ENCODE results near the gene FGF4.

The FGF4 gene

DNA sequence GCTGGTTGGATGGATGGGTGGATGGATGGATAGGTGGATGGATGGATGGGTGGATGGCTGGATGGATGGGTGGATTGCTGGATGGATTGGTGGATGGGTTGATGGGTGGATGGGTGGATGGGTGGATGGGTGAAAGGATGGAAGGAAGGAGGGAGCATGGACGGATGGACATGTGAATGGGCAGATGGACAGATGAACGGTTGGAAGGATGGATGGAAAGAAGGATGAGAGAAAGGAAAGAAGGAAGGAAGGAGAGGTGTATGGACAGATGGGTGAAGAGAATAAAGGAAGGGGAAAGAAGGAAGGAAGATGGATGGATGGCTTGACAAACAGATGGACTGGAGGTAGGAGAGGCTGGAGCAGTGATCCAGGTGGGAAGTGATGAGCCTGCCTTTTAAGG is 38.7 kb upstream of the FGF4 start:
- H4K20me1 ChIP-seq (ENCODE audit: insufficient read depth, low read length): no peaks in the 10 kb centered on the region
- TF ChIP-seq, protein P1, sequence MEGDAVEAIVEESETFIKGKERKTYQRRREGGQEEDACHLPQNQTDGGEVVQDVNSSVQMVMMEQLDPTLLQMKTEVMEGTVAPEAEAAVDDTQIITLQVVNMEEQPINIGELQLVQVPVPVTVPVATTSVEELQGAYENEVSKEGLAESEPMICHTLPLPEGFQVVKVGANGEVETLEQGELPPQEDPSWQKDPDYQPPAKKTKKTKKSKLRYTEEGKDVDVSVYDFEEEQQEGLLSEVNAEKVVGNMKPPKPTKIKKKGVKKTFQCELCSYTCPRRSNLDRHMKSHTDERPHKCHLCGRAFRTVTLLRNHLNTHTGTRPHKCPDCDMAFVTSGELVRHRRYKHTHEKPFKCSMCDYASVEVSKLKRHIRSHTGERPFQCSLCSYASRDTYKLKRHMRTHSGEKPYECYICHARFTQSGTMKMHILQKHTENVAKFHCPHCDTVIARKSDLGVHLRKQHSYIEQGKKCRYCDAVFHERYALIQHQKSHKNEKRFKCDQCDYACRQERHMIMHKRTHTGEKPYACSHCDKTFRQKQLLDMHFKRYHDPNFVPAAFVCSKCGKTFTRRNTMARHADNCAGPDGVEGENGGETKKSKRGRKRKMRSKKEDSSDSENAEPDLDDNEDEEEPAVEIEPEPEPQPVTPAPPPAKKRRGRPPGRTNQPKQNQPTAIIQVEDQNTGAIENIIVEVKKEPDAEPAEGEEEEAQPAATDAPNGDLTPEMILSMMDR (IDR thresholded peaks at IDR 0.05; ENCODE audit: borderline replicate concordance, extremely low read depth, low read length, poor library complexity, severe bottlenecking): no peak
- TF ChIP-seq EZH2 (IDR thresholded peaks at IDR 0.05; ENCODE audit: borderline replicate concordance, low read depth, low read length, severe bottlenecking): no peak

DNA sequence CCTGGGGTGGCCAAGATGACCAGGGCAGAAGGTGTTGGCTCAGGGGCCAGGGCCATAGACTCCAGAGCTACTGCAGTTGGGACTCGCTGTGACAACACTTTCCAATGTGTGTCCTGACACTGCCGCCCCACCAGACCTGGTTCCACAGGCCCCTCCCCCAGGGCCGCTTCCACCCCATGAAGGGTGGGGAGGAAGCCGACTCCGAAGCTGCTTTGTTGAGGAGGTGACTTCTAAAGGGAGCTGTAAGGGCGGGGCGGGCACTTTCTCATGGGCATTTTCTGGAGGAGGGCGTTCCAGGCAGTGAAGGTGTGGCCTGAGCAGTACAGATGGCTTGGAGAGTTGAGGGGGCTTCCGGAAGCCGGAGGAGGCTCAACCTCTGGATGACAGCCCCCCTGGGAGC is 37.8 kb upstream of the FGF4 start:
- Histone ChIP-seq H3K27me3 (ENCODE audit: insufficient read depth, low read length, poor library complexity) (no peaks in the 10 kb centered on the region), H3K9ac (ENCODE audit: low read depth, low read length) (no peak overlapping the region), H3K4me2 (ENCODE audit: insufficient read depth, low read length) (no peak overlapping the region), H3K27ac (ENCODE audit: low read length) (no peak overlapping the region), H3K9me3 (ENCODE audit: insufficient read depth, low read length, severe bottlenecking) (no peaks in the 10 kb centered on the region), H4K20me1 (ENCODE audit: insufficient read depth, low read length) (no peaks in the 10 kb centered on the region), H3K36me3 (ENCODE audit: insufficient read depth, low read length) (no peaks in the 10 kb centered on the region), H3K4me1 (ENCODE audit: insufficient read depth, low read length) (no peaks in the 10 kb centered on the region), H3K4me3 (ENCODE audit: low read depth in 1 of 2, low read length in 2 of 2) (no peak overlapping the region), H2AFZ (ENCODE audit: low read depth, low read length) (no peak overlapping the region), H3K79me2 (ENCODE audit: insufficient read depth, low read length) (no peaks in the 10 kb centered on the region)
- ATAC-seq (ENCODE audit: insufficient read depth, low read depth) (no peak), DNase-seq (no peak)
- TF ChIP-seq, protein P1 (IDR thresholded peaks at IDR 0.05; ENCODE audit: borderline replicate concordance, extremely low read depth, low read length, poor library complexity, severe bottlenecking): no peak
- TF ChIP-seq EZH2 (IDR thresholded peaks at IDR 0.05; ENCODE audit: borderline replicate concordance, low read depth, low read length, severe bottlenecking): no peak

More for the DNA sequence above, 38.7 kb upstream of the FGF4 start:
- Histone ChIP-seq H3K27ac (ENCODE audit: low read length) (no peak overlapping the region), H2AFZ (ENCODE audit: low read depth, low read length) (no peak overlapping the region), H3K4me1 (ENCODE audit: insufficient read depth, low read length) (no peaks in the 10 kb centered on the region), H3K27me3 (ENCODE audit: insufficient read depth, low read length, poor library complexity) (no peaks in the 10 kb centered on the region), H3K36me3 (ENCODE audit: insufficient read depth, low read length) (no peaks in the 10 kb centered on the region), H3K4me2 (ENCODE audit: insufficient read depth, low read length) (no peak overlapping the region), H3K4me3 (ENCODE audit: low read depth in 1 of 2, low read length in 2 of 2) (no peak overlapping the region), H3K79me2 (ENCODE audit: insufficient read depth, low read length) (no peaks in the 10 kb centered on the region), H3K9ac (ENCODE audit: low read depth, low read length) (no peak overlapping the region), H3K9me3 (ENCODE audit: insufficient read depth, low read length, severe bottlenecking) (no peaks in the 10 kb centered on the region)
- DNase-seq (no peak), ATAC-seq (ENCODE audit: insufficient read depth, low read depth) (no peak)

DNA sequence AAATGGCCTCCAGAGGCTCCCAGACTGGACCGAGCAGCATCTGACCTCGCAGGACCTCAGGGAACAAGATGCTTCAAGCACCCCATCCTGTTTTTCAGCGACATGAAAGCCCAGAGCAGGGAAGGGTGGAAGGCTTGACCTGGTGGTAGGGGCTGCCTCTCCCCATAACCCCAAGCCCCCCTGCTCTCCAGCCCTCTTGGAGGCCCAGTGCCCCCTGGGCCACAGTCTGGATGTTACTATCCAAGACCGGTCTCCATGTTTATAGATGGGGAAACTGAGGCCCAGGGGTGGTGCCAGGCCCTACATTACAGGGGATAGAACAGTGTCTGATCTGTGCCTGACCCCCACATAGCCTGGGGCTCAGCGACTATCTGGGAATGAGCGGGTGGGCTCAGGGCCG is 37.1 kb upstream of the FGF4 start:
- Histone ChIP-seq H3K4me1 (ENCODE audit: insufficient read depth, low read length) (no peaks in the 10 kb centered on the region), H3K36me3 (ENCODE audit: insufficient read depth, low read length) (no peaks in the 10 kb centered on the region), H2AFZ (ENCODE audit: low read depth, low read length) (no peak overlapping the region), H3K4me2 (ENCODE audit: insufficient read depth, low read length) (no peak overlapping the region), H3K27ac (ENCODE audit: low read length) (no peak overlapping the region), H3K27me3 (ENCODE audit: insufficient read depth, low read length, poor library complexity) (no peaks in the 10 kb centered on the region), H3K4me3 (ENCODE audit: low read depth in 1 of 2, low read length in 2 of 2) (no peak overlapping the region), H3K9me3 (ENCODE audit: insufficient read depth, low read length, severe bottlenecking) (no peaks in the 10 kb centered on the region), H3K9ac (ENCODE audit: low read depth, low read length) (no peak overlapping the region), H4K20me1 (ENCODE audit: insufficient read depth, low read length) (no peaks in the 10 kb centered on the region), H3K79me2 (ENCODE audit: insufficient read depth, low read length) (no peaks in the 10 kb centered on the region)
- DNase-seq: no peak
- TF ChIP-seq EZH2 (IDR thresholded peaks at IDR 0.05; ENCODE audit: borderline replicate concordance, low read depth, low read length, severe bottlenecking): no peak
- TF ChIP-seq, protein P1 (IDR thresholded peaks at IDR 0.05; ENCODE audit: borderline replicate concordance, extremely low read depth, low read length, poor library complexity, severe bottlenecking): no peak
- ATAC-seq (ENCODE audit: insufficient read depth, low read depth): no peak

DNA sequence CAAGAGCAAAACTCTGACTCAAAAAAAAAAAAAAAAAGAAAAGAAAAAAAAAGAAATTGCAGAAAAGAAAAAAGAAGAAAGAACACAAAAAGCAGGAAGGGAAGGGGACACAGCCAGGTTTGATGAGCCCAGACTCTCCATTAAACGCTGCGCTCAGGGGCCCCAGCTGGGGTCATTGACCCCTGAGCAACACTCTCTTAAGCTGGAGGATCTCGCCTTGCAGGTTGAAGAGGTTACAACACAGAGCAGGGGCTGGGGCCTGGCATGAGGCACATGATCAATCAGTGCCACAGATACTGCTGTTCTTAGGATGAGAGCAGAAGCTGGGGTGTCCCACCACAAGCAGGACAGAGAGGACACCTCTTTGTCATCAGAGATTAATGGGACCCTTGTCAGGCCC is 36.3 kb upstream of the FGF4 start:
- H3K27me3 ChIP-seq (ENCODE audit: insufficient read depth, low read length, poor library complexity): no peaks in the 10 kb centered on the region
- H3K4me1 ChIP-seq (ENCODE audit: insufficient read depth, low read length): no peaks in the 10 kb centered on the region
- no peaks in the 10 kb centered on the region for H3K79me2 ChIP-seq (ENCODE audit: insufficient read depth, low read length)
- TF ChIP-seq, protein P1 (IDR thresholded peaks at IDR 0.05; ENCODE audit: borderline replicate concordance, extremely low read depth, low read length, poor library complexity, severe bottlenecking): no peak
- TF ChIP-seq EZH2 (IDR thresholded peaks at IDR 0.05; ENCODE audit: borderline replicate concordance, low read depth, low read length, severe bottlenecking): no peak
- DNase-seq (no peak), ATAC-seq (ENCODE audit: insufficient read depth, low read depth) (no peak)
- H3K9ac ChIP-seq (ENCODE audit: low read depth, low read length): no peak overlapping the region
- no peak overlapping the region for H3K4me3 ChIP-seq (ENCODE audit: low read depth in 1 of 2, low read length in 2 of 2)
- no peak overlapping the region for H3K27ac ChIP-seq (ENCODE audit: low read length)
- no peak overlapping the region for H3K4me2 ChIP-seq (ENCODE audit: insufficient read depth, low read length)
- H2AFZ ChIP-seq (ENCODE audit: low read depth, low read length): no peak overlapping the region
- H3K36me3 ChIP-seq (ENCODE audit: insufficient read depth, low read length): no peaks in the 10 kb centered on the region
- H4K20me1 ChIP-seq (ENCODE audit: insufficient read depth, low read length): no peaks in the 10 kb centered on the region
- no peaks in the 10 kb centered on the region for H3K9me3 ChIP-seq (ENCODE audit: insufficient read depth, low read length, severe bottlenecking)

All from DND-41 (cell line).